ENCODE measurements around the gene ADAMTS7.
"Not testable (repeated sequence)": the region's sequence is repeated elsewhere in the genome, so short reads cannot be mapped to it uniquely, and the experiment has no call there.

The ADAMTS7 gene

DNA sequence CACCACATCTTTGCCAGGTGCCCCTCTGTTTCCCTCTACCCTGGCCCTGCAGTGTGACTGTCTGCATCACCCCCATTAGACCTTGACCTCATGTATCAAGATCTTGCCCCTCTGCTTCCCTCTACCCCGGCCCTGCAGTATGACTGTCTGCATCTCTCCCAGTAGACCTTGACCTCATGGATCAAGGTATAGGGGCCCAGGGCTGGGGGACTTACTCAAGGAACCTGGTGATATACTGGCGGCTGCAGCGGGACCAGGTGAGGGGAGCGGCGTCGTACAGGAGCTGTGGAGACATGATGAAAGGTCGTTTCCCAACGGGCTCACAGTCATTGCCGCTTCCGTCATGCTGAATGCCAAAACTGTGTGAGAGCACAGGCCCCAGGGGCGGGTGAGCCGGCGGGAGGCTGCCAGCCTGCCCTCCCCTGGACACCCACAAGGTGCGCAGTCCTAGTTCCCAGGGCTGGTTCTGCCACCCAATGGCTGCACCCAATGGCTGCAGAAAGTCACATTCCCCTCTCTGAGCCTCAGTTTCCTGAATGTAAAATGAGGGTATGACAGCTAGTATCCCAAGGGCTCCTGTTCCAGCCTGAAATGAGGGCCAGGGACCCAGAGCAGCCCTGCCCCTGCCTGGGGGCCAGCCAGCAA is 23.1 kb downstream of the ADAMTS7 start (continued):
- TF ChIP-seq, protein P1, sequence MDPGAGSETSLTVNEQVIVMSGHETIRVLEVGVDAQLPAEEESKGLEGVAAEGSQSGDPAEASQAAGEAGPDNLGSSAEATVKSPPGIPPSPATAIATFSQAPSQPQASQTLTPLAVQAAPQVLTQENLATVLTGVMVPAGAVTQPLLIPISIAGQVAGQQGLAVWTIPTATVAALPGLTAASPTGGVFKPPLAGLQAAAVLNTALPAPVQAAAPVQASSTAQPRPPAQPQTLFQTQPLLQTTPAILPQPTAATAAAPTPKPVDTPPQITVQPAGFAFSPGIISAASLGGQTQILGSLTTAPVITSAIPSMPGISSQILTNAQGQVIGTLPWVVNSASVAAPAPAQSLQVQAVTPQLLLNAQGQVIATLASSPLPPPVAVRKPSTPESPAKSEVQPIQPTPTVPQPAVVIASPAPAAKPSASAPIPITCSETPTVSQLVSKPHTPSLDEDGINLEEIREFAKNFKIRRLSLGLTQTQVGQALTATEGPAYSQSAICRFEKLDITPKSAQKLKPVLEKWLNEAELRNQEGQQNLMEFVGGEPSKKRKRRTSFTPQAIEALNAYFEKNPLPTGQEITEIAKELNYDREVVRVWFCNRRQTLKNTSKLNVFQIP (CRISPR knock-in tag; IDR thresholded peaks at IDR 0.05; ENCODE audit: borderline replicate concordance, low read depth) = no peak
- TF ChIP-seq GLIS3 (CRISPR knock-in tag; IDR thresholded peaks at IDR 0.05) = no peak

DNA sequence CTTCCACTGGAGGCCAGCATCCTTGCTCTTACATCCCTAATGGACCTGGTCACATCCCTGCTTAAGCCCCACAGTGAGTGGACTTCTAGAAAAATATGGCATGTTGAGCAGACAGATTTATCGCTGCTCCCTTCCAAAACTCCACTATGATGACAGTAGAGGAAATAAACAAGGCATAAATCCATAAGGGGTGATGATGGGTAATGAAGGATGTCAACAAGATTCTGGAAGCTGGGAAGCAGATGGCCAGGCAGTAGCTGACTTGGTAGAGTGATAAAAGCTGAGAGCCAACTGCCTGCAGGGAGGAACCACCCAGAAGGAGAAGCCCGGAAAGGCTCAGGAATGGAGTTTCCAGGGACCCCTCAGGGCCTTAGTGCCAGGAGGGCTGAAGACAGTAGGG is 28.9 kb downstream of the ADAMTS7 start:
- not testable (repeated sequence) for ATAC-seq

GRCh38 chr15:78781381-78781780 is 29.9 kb downstream of the ADAMTS7 start:
- ATAC-seq = not testable (repeated sequence)

DNA sequence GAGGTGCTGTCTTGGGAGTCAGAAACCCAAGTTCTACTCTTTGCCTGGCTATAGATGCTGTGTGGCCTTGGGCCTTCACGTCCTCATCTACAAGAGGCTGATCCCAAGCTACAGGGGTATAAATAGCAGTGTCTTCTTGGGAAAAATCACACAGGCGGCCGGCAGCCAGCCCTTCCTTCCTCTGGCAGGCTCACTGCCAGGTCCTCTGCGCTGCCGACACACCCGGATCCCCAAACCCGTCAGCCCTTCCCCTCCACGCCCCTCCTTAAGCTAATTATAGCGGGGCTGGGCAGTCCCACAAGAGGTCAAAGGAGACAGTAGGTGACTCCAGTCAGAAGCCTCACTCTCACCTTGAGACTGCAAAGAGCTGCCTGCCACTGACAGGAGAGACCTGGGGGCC is 31.3 kb downstream of the ADAMTS7 start:
- not testable (repeated sequence) for ATAC-seq

DNA sequence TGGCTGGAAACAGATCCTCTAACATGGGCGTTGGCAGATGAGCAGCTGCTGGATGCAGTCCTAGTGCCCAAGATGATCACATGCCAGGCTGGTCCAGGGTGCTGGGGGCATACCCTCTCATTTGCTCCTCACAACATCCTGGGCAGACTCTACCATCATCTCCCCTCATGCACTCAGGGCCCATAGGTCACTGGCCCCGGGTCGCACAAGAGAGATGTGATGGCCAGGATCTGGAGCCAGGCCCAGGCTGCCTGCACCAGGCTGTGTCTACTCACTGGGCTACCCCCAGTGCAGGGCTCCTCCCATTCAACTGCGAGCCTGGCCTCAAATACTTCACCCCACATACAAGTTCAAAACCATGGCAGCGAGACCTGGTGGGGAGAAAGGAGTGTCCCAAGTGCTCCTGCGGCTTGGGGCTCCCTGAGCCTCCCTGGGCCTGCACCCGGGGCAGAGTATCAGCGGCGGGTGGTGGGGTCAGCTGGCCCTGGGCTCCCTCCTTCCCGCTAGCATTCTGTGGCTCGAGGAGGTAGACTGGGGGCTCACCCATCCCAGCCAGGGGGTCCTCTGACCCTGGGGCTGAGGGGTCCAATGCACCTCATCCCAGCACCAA is 32.0 kb downstream of the ADAMTS7 start:
- 0 out of 3 replicates have a peak, but pooled peaks have one; percentile 11 for ATAC-seq

DNA sequence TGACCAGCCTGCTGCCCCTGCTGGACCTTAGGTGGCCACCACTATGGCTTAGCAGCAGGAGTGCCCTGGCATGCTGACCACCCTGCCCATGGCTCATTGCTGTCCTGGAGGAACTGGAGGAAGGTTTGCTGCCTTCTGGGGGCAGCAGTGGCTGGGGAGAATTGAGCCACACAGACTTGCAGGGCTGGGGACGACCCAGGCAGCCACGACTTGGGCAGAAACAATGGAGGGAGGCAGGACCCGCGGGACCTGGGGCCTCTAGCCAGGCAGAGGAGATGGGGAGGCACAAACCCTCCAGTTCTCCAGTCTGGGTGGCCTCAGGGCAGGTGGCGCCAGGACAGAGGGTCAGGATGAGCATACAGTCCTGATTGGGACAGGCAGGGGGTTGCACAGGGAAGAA is 32.8 kb downstream of the ADAMTS7 start:
- TF ChIP-seq GLIS3 (CRISPR knock-in tag; IDR thresholded peaks at IDR 0.05) = no peak
- TF ChIP-seq RARB (CRISPR knock-in tag; IDR thresholded peaks at IDR 0.05) = no peak
- TF ChIP-seq CSDC2 (CRISPR knock-in tag; IDR thresholded peaks at IDR 0.05) = no peak
- no peak for TF ChIP-seq SNAI2 (CRISPR knock-in tag; IDR thresholded peaks at IDR 0.05)
- TF ChIP-seq ESRRG (CRISPR knock-in tag; IDR thresholded peaks at IDR 0.05) = no peak
- no peak for TF ChIP-seq TSHZ2 (CRISPR knock-in tag; IDR thresholded peaks at IDR 0.05)
- no peak for TF ChIP-seq ZNF70 (CRISPR knock-in tag; IDR thresholded peaks at IDR 0.05)
- TF ChIP-seq PPARA (CRISPR knock-in tag; IDR thresholded peaks at IDR 0.05; ENCODE audit: borderline replicate concordance) = no peak
- TF ChIP-seq, protein P1 (CRISPR knock-in tag; IDR thresholded peaks at IDR 0.05; ENCODE audit: borderline replicate concordance, low read depth) = no peak
- TF ChIP-seq PATZ1 (CRISPR knock-in tag; IDR thresholded peaks at IDR 0.05; ENCODE audit: borderline replicate concordance) = no peak
- TF ChIP-seq, protein P2, sequence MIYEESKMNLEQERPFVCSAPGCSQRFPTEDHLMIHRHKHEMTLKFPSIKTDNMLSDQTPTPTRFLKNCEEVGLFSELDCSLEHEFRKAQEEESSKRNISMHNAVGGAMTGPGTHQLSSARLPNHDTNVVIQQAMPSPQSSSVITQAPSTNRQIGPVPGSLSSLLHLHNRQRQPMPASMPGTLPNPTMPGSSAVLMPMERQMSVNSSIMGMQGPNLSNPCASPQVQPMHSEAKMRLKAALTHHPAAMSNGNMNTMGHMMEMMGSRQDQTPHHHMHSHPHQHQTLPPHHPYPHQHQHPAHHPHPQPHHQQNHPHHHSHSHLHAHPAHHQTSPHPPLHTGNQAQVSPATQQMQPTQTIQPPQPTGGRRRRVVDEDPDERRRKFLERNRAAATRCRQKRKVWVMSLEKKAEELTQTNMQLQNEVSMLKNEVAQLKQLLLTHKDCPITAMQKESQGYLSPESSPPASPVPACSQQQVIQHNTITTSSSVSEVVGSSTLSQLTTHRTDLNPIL (CRISPR knock-in tag; IDR thresholded peaks at IDR 0.05; ENCODE audit: low read depth) = no peak
- TF ChIP-seq ISL1 (CRISPR knock-in tag; IDR thresholded peaks at IDR 0.05) = no peak
- TF ChIP-seq BACH2 (CRISPR knock-in tag; IDR thresholded peaks at IDR 0.05; ENCODE audit: borderline replicate concordance) = no peak
- TF ChIP-seq TOX (CRISPR knock-in tag; IDR thresholded peaks at IDR 0.05; ENCODE audit: borderline replicate concordance) = no peak
- TF ChIP-seq OSR1 (CRISPR knock-in tag; IDR thresholded peaks at IDR 0.05) = no peak
- no peak for ATAC-seq

DNA sequence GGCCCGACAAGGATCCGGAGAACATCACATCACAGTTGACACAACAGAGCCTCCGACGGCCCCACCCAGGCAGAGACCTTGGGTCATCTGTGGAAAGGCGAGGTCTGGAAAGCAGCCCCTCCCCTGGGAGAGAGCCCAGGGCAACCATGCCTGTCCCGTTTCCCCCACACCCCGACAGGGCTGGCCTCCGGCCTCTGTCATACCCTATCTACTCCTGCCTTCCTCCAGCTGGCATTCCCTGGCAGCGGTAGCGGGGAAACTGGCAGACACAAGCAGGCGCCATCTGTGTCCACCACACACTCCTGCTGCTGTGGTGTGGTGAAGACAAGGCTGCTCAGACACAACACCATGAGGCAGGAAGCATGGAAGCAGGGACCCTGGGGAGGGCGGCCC is 33.3 kb downstream of the ADAMTS7 start:
- not testable (repeated sequence) for ATAC-seq

DNA sequence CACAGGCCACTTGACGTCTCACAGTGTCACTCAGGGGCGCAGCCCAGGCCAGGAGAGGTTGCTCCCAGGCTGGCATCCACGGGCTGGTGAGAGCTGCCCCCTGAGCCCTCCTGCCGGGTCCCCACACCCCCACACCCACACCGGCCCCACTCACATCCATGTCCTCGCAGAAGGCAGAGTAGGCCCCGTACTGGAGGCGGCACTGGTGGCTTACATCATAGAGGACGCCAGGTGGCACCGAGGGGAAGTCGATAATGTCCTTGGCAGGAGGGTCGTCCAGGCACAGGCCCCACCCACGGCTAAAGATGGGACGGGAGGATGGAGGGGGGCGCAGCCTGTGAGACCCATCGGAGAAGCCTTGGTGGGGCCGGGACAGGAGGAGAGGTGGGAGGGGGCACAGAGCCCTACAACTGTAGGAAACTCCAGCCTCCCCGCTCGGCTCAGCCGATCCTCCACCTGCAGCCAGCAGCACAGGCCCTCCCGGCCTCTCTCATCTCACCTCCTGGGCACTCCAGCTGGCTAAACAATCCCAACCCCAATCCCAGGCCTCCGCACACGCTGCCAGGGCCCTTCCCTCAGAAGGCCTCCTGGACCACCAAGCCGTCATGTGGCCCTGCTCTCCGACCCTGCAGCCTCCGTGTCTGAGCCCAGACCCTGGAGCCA is 33.8 kb downstream of the ADAMTS7 start:
- not testable (repeated sequence) for ATAC-seq

- ATAC-seq = not testable (repeated sequence)
Measured at GRCh38 chr15:78776046-78776925, 35.0 kb downstream of the ADAMTS7 start.

Measured in SK-N-SH treated with all-trans-retinoic acid at 6 μM for 48 hours (cell line).